ENCODE data around the gene DUSP16.

The DUSP16 gene

DNA sequence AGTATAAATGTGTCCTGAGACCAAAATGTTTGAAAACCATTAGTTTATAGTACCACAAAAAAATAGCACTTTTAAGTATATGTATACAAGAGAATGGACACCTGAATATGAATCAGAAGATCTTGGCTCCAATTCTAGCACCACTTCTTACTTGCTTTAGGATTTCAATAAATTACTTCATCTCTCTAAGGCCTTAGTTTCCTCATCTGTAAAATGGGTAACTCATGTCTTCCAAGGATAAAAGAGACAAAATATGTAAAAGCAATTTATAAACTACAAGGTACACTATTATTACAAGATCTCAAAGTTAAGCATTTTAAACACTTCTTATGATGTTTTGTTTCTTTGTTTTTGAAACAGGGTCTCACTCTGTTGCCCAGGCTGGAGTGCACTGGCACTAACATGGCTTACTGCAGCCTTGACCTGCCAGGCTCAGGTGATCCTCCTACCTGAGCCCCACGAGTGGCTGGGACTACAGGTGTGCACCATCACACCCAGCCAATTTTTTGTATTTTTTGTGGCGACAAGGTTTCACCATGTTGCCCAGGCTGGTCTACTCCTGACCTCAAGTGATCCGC is 9.4 kb downstream of the DUSP16 start:
- TF ChIP-seq LEF1 (IDR thresholded peaks at IDR 0.05; ENCODE audit: borderline replicate concordance) (no peak), SUZ12 (IDR thresholded peaks at IDR 0.05) (no peak), L3MBTL2 (conservative IDR thresholded peaks at IDR 0.05) (no peak), FOXK2 (IDR thresholded peaks at IDR 0.05) (no peak), HDGF (IDR thresholded peaks at IDR 0.05; ENCODE audit: borderline replicate concordance) (no peak), SP1 (IDR thresholded peaks at IDR 0.05) (no peak), TARDBP (IDR thresholded peaks at IDR 0.05) (no peak), FOXM1 (IDR thresholded peaks at IDR 0.05; ENCODE audit: borderline replicate concordance) (no peak), CTBP1 (IDR thresholded peaks at IDR 0.05; ENCODE audit: borderline replicate concordance) (no peak), ARNT (IDR thresholded peaks at IDR 0.05) (no peak), ELF4 (IDR thresholded peaks at IDR 0.05) (no peak), FOXA1 (IDR thresholded peaks at IDR 0.05) (no peak), BHLHE40 (IDR thresholded peaks at IDR 0.05; ENCODE audit: borderline replicate concordance) (no peak), NFRKB (IDR thresholded peaks at IDR 0.05) (no peak), ZNF384 (IDR thresholded peaks at IDR 0.05) (no peak)
- TF ChIP-seq, protein P1, sequence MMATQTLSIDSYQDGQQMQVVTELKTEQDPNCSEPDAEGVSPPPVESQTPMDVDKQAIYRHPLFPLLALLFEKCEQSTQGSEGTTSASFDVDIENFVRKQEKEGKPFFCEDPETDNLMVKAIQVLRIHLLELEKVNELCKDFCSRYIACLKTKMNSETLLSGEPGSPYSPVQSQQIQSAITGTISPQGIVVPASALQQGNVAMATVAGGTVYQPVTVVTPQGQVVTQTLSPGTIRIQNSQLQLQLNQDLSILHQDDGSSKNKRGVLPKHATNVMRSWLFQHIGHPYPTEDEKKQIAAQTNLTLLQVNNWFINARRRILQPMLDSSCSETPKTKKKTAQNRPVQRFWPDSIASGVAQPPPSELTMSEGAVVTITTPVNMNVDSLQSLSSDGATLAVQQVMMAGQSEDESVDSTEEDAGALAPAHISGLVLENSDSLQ (IDR thresholded peaks at IDR 0.05): no peak
- ChIA-PET POLR2A (no interaction called here), CTCF (no interaction called here)
- DNase-seq (ENCODE audit: extremely low spot score): no peak

DNA sequence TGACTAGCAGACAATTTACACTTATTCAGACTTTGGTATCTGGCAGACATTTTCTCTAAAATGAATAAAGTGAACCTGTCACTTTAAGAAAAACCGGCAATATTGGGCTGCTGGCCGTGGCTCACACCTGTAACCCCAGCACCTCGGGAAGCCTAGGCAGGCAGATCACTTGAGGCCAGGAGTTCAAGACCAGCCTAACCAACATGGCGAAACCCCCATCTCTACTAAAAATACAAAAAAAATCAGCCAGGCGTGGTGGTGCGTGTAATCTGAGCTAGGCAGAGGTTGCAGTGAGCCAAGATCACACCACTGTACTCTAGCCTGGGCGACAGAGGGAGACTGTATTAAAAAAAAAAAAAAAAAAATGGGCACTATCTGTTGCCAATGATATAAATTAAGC is 11.5 kb downstream of the DUSP16 start:
- ChIA-PET POLR2A (no interaction called here), CTCF (no interaction called here)
- TF ChIP-seq BHLHE40 (IDR thresholded peaks at IDR 0.05; ENCODE audit: borderline replicate concordance) (no peak), HDGF (IDR thresholded peaks at IDR 0.05; ENCODE audit: borderline replicate concordance) (no peak), L3MBTL2 (conservative IDR thresholded peaks at IDR 0.05) (no peak), FOXK2 (IDR thresholded peaks at IDR 0.05) (no peak), ZNF384 (IDR thresholded peaks at IDR 0.05) (0 out of 2 replicates have a peak, but pooled peaks have one; percentile 42), CTBP1 (IDR thresholded peaks at IDR 0.05; ENCODE audit: borderline replicate concordance) (no peak)
- DNase-seq (ENCODE audit: extremely low spot score): no peak

DNA sequence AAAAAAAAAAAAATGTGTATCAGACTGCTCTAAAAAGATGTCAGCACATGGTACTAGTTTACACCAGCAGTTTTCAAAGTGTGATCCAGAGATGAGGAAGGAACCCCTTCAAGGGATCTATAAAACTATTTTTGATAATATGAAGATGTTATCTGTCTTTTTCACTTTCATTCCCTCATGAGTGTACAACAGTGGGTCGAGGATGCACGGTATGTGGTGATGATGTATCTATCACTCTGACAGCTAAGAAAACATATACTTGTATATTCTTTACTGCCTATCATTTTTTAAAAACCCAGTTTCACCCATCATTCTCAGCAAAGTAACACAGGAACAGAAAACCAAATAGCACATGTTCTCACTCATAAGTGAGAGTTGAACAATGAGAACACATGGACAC is 12.4 kb downstream of the DUSP16 start:
- no peak for DNase-seq (ENCODE audit: extremely low spot score)
- CTCF ChIA-PET: no interaction called here
- POLR2A ChIA-PET: no interaction called here
- TF ChIP-seq SUZ12 (IDR thresholded peaks at IDR 0.05) (no peak), CTBP1 (IDR thresholded peaks at IDR 0.05; ENCODE audit: borderline replicate concordance) (no peak)

DNA sequence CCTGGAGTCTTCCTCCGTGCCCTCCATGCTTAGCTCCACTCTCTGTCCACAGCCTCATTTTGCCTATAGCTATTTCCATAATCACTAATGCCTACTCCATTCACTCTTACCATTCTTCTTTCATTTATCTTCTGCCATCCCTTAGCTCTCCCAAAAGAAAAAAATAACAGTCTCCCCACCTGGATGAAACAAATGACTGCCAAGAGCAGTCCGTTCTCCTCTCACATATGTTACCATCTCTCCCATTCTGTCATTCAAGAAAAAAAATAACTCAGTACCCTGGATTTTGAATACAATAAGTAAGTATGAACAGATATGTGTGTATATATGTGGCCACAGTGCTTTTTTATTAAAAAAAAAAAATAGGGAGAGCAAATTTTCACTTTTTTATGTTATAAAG is 13.2 kb downstream of the DUSP16 start:
- POLR2A ChIA-PET: interaction anchor here (1.2 kb wide), 2 partner anchors 9 to 14 kb away, joined by 3 read pairs; partner anchors contain the start of gene DUSP16

DNA sequence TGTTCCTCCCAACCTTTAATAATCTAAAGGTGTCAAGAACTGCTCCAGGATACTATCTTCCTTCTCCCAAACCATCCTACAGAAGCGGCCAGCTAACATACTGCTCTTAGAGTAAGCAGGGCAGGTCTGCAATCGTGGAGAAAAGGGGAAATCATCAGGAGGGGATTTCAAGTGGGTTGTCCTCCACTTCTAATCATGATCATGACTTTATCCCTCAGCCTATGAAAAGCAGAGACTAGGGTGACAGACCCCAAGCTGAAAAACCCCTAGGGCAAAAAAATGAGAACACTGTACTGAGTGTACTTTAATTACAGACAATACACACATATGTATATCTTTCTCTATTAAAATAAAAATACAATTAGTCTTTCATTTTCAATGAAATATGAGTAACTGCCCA is 13.9 kb downstream of the DUSP16 start:
- TF ChIP-seq SP1 (IDR thresholded peaks at IDR 0.05) (no peak), ELF4 (IDR thresholded peaks at IDR 0.05) (no peak)
- POLR2A ChIA-PET: interaction anchor here (0.8 to 1.2 kb wide), 3 partner anchors 10 to 15 kb away, joined by 3 read pairs; partner anchors contain the start of gene DUSP16

More for the DNA sequence above, 13.2 kb downstream of the DUSP16 start:
- no peak for DNase-seq (ENCODE audit: extremely low spot score)
- TF ChIP-seq LEF1 (IDR thresholded peaks at IDR 0.05; ENCODE audit: borderline replicate concordance) (no peak), FOXM1 (IDR thresholded peaks at IDR 0.05; ENCODE audit: borderline replicate concordance) (no peak), TARDBP (IDR thresholded peaks at IDR 0.05) (no peak), SUZ12 (IDR thresholded peaks at IDR 0.05) (no peak), BHLHE40 (IDR thresholded peaks at IDR 0.05; ENCODE audit: borderline replicate concordance) (no peak), SP1 (IDR thresholded peaks at IDR 0.05) (no peak), FOXK2 (IDR thresholded peaks at IDR 0.05) (no peak), CTBP1 (IDR thresholded peaks at IDR 0.05; ENCODE audit: borderline replicate concordance) (no peak), ELF4 (IDR thresholded peaks at IDR 0.05) (no peak), ARNT (IDR thresholded peaks at IDR 0.05) (no peak)
- TF ChIP-seq, protein P1 (IDR thresholded peaks at IDR 0.05): no peak
- CTCF ChIA-PET: no interaction called here

DNA sequence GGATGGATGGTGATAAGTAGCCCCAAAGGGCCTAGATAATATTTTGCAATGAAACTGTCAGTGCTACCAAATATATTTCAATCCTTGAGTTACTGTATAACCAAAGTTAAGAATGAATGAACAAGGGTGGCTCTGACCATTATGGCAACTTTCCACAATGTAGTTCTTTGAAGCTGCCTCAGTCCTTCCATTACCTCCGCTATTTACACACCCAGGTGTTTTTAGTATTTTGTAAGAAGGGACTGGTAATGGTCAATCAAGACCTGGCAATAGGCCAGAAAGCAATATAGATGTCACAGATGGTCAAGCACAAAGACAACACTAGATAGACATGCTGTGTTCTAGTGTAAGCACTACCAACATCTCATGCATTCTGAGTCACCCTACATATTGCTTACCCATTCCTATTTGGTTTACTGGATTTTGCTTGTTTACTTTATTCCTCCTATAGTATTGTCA is 16.3 kb downstream of the DUSP16 start:
- no peak for DNase-seq (ENCODE audit: extremely low spot score)
- no peak for TF ChIP-seq ARNT (IDR thresholded peaks at IDR 0.05)
- TF ChIP-seq FOXA1 (IDR thresholded peaks at IDR 0.05): no peak
- CTCF ChIA-PET: no interaction called here
- POLR2A ChIA-PET: interaction anchor here (0.7 to 0.8 kb wide), 2 partner anchors 12 to 15 kb away, joined by 3 read pairs; no protein-coding TSS in a partner anchor

More for the DNA sequence above, 13.9 kb downstream of the DUSP16 start:
- DNase-seq (ENCODE audit: extremely low spot score): no peak
- CTCF ChIA-PET: interaction anchor here (1.0 kb wide), 2 partner anchors 43 to 108 kb away, joined by 3 read pairs; no protein-coding TSS in a partner anchor

DNA sequence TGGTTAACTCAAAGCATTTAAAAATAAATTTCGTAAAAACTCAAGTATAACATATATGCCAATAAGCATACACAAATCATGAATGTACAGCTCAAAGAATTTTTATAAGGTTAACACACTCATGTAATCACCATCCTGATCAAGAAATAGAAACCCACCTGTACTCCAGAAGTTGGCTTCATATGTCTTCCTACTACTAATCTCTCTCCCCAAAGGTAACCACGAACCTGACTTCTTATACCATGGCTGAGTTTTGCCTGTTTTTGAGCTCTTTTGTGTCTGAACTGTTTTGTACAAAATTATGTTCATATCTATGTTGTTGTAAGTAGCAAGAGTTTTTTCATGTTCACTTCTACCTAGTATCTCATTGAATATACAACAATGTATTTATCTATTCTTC is 18.7 kb downstream of the DUSP16 start:
- no peak for DNase-seq (ENCODE audit: extremely low spot score)
- CTCF ChIA-PET: interaction anchor here (0.7 kb wide), 1 partner anchor 147 kb away, joined by 3 read pairs; no protein-coding TSS in a partner anchor
- POLR2A ChIA-PET: interaction anchor here (0.9 kb wide), 1 partner anchor 21 kb away, joined by 3 read pairs; no protein-coding TSS in a partner anchor
- TF ChIP-seq, protein P1 (IDR thresholded peaks at IDR 0.05): no peak

Data from HEK293T (cell line).